ENCODE measurements around the gene GFER.

Gene GFER

GRCh38 chr16:1942047-1942809, 41.8 kb upstream of the GFER start:
- TF ChIP-seq, protein P1, sequence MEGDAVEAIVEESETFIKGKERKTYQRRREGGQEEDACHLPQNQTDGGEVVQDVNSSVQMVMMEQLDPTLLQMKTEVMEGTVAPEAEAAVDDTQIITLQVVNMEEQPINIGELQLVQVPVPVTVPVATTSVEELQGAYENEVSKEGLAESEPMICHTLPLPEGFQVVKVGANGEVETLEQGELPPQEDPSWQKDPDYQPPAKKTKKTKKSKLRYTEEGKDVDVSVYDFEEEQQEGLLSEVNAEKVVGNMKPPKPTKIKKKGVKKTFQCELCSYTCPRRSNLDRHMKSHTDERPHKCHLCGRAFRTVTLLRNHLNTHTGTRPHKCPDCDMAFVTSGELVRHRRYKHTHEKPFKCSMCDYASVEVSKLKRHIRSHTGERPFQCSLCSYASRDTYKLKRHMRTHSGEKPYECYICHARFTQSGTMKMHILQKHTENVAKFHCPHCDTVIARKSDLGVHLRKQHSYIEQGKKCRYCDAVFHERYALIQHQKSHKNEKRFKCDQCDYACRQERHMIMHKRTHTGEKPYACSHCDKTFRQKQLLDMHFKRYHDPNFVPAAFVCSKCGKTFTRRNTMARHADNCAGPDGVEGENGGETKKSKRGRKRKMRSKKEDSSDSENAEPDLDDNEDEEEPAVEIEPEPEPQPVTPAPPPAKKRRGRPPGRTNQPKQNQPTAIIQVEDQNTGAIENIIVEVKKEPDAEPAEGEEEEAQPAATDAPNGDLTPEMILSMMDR (IDR thresholded peaks at IDR 0.05) = no peak

- TF ChIP-seq, protein P1 (IDR thresholded peaks at IDR 0.05) = no peak
Measured at GRCh38 chr16:1942810-1943726, 40.9 kb upstream of the GFER start, which contains the start of gene MSRB1. Gene MSRB1, minus strand, starts transcription at chr16:1943199. Its CDS starts 43 bp downstream, at chr16:1943156.

DNA sequence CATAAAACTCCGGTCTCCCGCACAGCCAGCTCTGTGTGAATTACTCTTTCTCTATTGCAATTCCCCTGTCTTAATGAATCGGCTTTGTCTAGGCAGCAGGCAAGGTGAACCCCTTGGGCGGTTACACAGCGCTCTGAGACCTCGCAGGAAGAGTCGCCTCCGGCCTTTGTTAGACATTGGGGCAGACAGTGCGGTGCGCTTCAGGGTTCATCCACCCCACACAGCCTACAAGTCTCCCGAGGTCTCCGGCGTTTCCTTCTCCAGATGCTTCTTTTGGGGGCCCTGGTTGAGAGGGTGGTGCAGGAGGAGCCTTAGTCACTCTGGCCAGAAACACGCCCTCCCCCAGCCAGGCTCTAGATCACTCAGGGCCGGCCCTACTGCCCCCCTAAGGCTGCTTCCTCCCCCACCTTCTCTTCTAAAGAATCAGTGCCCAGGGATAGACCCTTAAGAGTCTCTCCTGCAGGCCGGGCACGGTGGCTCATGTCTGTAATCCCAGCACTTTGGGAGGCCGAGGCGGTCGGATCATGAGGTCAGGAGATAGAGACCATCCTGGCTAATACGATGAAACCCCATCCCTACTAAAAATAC, 39.3 kb upstream of the GFER start:
- TF ChIP-seq, protein P1 (IDR thresholded peaks at IDR 0.05) = no peak

DNA sequence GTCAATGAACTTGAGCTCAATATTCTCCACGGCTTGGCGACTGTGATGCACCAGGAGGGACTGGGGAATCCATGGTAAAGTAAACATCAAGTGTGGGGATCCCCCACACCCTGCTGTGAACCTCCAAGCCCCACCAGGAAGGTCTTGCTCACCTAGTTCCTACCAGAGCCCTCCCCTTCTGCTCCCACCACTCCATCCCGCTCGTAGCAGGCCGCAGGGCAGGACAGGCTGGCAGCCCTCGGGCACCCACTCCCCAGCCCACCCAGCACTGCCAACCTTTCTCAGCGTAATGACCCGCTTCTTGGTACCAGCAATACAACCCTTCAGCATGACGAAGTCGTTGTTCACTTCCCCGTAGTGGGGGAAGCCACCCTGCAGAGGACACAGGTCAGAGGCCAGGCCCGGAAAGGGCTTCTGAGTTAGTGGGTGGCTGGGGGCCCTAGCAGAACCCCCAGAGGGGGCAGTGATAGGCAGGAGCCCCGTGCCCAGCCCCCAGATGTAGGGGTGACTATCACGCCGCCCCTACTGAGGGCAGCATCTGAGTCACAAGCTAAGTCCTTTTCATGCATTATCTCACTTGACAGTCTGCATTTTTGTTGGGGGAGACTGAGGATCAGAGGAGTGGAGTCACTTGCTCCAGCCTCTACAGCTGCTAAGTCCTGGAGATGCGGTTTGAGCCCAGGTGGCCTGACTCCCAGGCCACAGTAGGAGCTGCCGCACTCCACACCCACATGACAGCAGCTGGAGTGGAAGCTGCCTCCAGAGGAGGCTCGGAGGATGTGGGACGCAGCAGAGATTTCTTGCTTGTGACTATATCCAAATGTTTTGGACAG, 38.2 kb upstream of the GFER start:
- TF ChIP-seq, protein P1 (IDR thresholded peaks at IDR 0.05) = no peak

GRCh38 chr16:1946495-1947368, 37.3 kb upstream of the GFER start:
- TF ChIP-seq, protein P1 (IDR thresholded peaks at IDR 0.05) = no peak

- TF ChIP-seq, protein P1 (IDR thresholded peaks at IDR 0.05) = no peak
Measured at GRCh38 chr16:1947369-1947670, 36.7 kb upstream of the GFER start.

Measured in LNCAP (cell line).